ENCODE data around the gene LDB2. TPM values are rescaled to one million over a fixed set of nuclear protein-coding genes. Genes with fewer than 3 reads are reported as not detected.
A peak's percentile ranks its signal among the peaks of the same experiment; 100 is the strongest.

The LDB2 gene
- total and polyA plus RNA-seq, 11 donors = 9.5 to 38.7 (median 26.3) TPM

DNA sequence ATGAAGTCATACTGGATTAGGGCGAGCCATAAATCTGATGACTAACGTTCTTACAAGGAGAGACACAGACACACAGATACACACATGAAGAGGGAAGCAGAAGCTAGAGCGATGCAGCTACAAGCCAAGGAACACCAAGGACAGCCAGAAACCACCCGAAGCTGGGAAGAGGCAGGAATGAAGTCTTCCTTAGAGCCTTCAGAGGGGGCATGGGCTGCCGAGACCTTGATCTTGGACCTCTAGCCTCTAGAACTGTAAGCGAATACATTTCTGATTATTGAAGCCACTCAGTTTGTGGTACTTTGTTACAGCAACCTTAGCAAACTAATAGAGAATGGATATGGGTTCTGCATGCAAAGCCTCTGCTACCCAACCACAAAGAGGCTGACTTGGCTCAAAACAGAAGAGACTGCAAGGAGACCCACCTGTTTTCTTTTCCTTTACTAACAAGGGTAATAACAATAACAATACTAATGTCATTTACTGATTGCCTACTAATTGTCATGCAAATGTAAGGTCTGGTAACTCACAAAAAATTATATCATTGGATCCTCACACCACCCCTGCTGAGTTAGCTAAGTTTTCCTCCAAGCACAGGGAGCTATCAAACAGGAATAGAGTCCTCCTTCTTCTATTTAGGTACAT, 10.1 kb upstream of the LDB2 start:
- intact Hi-C loops (cut with DNase I) = loop anchor here in 1 of 10 donors (10.0 kb wide), 1 partner anchor 114 kb away; no protein-coding TSS in a partner anchor
- no peak for ATAC-seq
- WGBS, 4 donors = 88 to 91% (median 90%) methylated on average over 6 of the region's 6 CpGs

DNA sequence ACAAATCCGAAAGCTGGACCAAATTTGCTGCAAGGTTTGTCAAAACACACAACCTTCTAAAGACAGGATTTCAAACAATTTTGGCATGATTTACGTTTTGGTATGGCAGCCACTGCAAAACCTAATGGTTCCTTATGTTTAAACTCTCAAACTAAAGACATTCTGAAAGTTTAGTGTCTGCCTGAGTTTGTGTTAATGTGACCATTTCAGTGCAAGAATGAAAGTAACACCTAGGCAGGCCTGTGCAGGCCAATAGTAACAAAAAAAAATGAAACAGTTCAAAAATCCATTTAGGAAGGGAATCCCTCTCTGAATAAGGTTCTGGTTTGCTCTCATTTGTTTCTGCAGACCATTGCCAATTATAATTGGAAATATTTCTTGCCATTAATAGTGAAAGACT, 1.9 kb upstream of the LDB2 start:
- no peaks in the 10 kb centered on the region for H3K36me3 ChIP-seq
- H3K27ac ChIP-seq = no peak overlapping the region
- H3K4me1 ChIP-seq = peaks cover 0 to 12% (median 2%) of the 10 kb centered on the region in 12 donors
- ATAC-seq (no peak), DNase-seq (no peak)
- H3K4me3 ChIP-seq = no peak overlapping the region
- intact Hi-C loops (cut with DNase I) = loop anchor here in 1 of 10 donors (10.0 kb wide), 1 partner anchor 106 kb away; no protein-coding TSS in a partner anchor
- WGBS, 4 donors = 80 to 88% (median 81%) methylated on average over 2 of the region's 2 CpGs
- TF ChIP-seq POLR2A (IDR thresholded peaks at IDR 0.05) = no peak
- TF ChIP-seq, protein P1, sequence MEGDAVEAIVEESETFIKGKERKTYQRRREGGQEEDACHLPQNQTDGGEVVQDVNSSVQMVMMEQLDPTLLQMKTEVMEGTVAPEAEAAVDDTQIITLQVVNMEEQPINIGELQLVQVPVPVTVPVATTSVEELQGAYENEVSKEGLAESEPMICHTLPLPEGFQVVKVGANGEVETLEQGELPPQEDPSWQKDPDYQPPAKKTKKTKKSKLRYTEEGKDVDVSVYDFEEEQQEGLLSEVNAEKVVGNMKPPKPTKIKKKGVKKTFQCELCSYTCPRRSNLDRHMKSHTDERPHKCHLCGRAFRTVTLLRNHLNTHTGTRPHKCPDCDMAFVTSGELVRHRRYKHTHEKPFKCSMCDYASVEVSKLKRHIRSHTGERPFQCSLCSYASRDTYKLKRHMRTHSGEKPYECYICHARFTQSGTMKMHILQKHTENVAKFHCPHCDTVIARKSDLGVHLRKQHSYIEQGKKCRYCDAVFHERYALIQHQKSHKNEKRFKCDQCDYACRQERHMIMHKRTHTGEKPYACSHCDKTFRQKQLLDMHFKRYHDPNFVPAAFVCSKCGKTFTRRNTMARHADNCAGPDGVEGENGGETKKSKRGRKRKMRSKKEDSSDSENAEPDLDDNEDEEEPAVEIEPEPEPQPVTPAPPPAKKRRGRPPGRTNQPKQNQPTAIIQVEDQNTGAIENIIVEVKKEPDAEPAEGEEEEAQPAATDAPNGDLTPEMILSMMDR (IDR thresholded peaks at IDR 0.05) = no peak
- H3K27me3 ChIP-seq = no peaks in the 10 kb centered on the region
- H3K9me3 ChIP-seq = no peaks in the 10 kb centered on the region

More for the DNA sequence above, 10.1 kb upstream of the LDB2 start:
- no peak for TF ChIP-seq POLR2A (IDR thresholded peaks at IDR 0.05)
- TF ChIP-seq, protein P1 (IDR thresholded peaks at IDR 0.05) = no peak
- Histone ChIP-seq H3K36me3 (no peaks in the 10 kb centered on the region), H3K27me3 (no peaks in the 10 kb centered on the region), H3K4me1 (peaks cover 0 to 12% (median 3%) of the 10 kb centered on the region in 12 donors), H3K27ac (no peak overlapping the region), H3K9me3 (no peaks in the 10 kb centered on the region), H3K4me3 (peak overlapping the region in 1 of 12 donors; percentile 29)
- DNase-seq = no peak

DNA sequence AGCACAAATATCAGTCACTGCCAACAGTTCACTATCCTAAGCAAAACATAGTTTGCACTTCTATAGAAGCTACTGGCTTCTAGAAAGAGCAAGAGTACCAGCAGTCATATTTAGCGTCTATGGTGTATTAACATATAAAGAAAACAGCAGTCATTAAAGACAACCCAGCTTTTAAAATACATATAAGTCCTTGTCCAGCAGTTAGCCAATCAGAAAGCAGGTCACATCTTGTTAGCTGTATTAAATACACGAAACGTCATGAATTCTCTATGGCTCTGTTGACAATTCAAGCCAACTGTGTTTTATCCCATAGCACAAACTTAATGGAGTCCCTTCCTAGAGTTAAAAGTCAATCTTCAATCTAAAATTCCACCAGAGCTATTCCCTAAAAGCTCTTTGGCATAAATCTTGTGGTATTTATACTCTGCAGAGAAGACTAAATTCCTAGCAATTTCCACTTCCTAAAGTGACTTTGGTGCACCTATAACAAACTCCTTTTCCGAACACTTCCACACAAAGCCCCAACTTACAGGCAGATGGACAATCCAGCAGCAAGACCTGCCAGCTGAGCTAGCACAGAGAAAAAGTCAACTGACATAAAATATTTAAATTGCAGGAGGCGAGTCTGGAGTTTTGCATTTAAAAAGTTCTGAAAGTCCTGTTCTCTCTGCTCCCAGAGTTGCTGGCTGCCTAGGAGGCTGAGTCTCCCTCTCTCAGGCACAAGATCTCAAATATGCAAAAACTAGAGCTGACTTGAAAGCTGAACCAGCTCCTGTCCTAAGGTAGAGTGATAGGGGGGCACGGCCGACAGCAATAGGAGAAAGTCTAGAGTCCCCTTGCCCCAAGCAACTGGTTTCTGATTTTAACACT, 1.3 kb downstream of the LDB2 start:
- ATAC-seq (peak in 1 of 4 donors; percentile 6), DNase-seq (no peak)
- Histone ChIP-seq H3K4me1 (peaks cover 0 to 36% (median 6%) of the 10 kb centered on the region in 12 donors), H3K27ac (peak overlapping the region; percentile 35 to 87 (median 77)), H3K9me3 (no peaks in the 10 kb centered on the region), H3K4me3 (peak overlapping the region; percentile 34 to 87 (median 62)), H3K36me3 (no peaks in the 10 kb centered on the region), H3K27me3 (no peaks in the 10 kb centered on the region)
- TF ChIP-seq, protein P1 (IDR thresholded peaks at IDR 0.05) = no peak
- no peak for TF ChIP-seq POLR2A (IDR thresholded peaks at IDR 0.05)
- WGBS, 4 donors = 21 to 29% (median 23%) methylated on average over 7 of the region's 7 CpGs
- intact Hi-C loops (cut with DNase I) = loop anchor here in 3 of 10 donors (5.0 to 10.0 kb wide), 6 partner anchors 35 to 425 kb away; no protein-coding TSS in a partner anchor

DNA sequence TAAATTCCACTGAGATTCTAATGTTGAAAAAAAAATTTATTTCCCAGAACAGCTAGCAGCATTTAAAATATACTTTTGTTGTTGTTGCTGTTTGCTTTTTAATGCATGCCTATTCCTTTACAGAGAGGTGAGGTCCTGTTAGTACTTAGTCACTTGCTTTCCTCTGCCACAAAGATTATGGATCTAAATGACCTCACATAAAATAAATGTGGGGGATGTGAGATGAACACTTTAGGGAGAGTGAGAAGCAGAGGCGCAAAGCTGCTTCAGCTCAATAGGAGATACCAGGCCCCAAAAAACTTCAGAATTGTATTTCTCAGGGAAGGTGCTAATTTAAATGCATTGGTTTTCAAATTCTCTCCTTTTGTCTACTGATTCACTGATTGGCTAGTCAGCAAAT, 4.0 kb downstream of the LDB2 start:
- intact Hi-C loops (cut with DNase I) = loop anchor here in 1 of 10 donors (10.0 kb wide), 1 partner anchor 70 kb away; no protein-coding TSS in a partner anchor
- DNase-seq (no peak), ATAC-seq (no peak)
- Histone ChIP-seq H3K27me3 (no peaks in the 10 kb centered on the region), H3K4me3 (peak overlapping the region in 9 of 12 donors; percentile 16 to 87 (median 64)), H3K4me1 (peaks cover 0 to 49% (median 15%) of the 10 kb centered on the region in 12 donors), H3K36me3 (no peaks in the 10 kb centered on the region), H3K9me3 (no peaks in the 10 kb centered on the region), H3K27ac (peak overlapping the region; percentile 35 to 87 (median 77))
- 58 to 88% (median 80%) methylated on average over 1 of the region's 1 CpG for WGBS, 4 donors
- no peak for TF ChIP-seq POLR2A (IDR thresholded peaks at IDR 0.05)
- TF ChIP-seq, protein P1 (IDR thresholded peaks at IDR 0.05) = no peak

Data from heart left ventricle (tissue), 16 donors.